ENCODE measurements around the gene CCDC24. TPM values are rescaled to one million over a fixed set of nuclear protein-coding genes. Genes with fewer than 3 reads are reported as not detected.

CCDC24 gene
- total and polyA plus RNA-seq, 2 of the 4 experiments (the other 2 are of a cell fraction): 1.4 to 4.6 TPM

- TF ChIP-seq CHD1 (IDR thresholded peaks at IDR 0.05; ENCODE audit: low read depth, low read length) (no peak), RFX5 (IDR thresholded peaks at IDR 0.05; ENCODE audit: low read depth, low read length) (no peak), MAFK (IDR thresholded peaks at IDR 0.05; ENCODE audit: low read depth, low read length) (no peak), MXI1 (IDR thresholded peaks at IDR 0.05; ENCODE audit: borderline replicate concordance, low read depth, low read length) (no peak), SMC3 (IDR thresholded peaks at IDR 0.05; ENCODE audit: low read depth, low read length) (no peak), RCOR1 (IDR thresholded peaks at IDR 0.05; ENCODE audit: insufficient replicate concordance, low read length) (no peak), MAZ (IDR thresholded peaks at IDR 0.05; ENCODE audit: borderline replicate concordance, low read depth, low read length) (no peak), NFE2L2 (IDR thresholded peaks at IDR 0.05; ENCODE audit: low read depth, low read length) (no peak), BHLHE40 (IDR thresholded peaks at IDR 0.05; ENCODE audit: low read depth, low read length) (no peak), POLR2A (IDR thresholded peaks at IDR 0.05; ENCODE audit: low read depth, low read length) (no peak), FOS (IDR thresholded peaks at IDR 0.05; ENCODE audit: low read depth, low read length) (no peak), CEBPB (IDR thresholded peaks at IDR 0.05; ENCODE audit: low read depth, low read length) (no peak), USF2 (IDR thresholded peaks at IDR 0.05; ENCODE audit: low read depth, low read length) (no peak), RAD21 (IDR thresholded peaks at IDR 0.05; ENCODE audit: low read length) (no peak)
- TF ChIP-seq, protein P1, sequence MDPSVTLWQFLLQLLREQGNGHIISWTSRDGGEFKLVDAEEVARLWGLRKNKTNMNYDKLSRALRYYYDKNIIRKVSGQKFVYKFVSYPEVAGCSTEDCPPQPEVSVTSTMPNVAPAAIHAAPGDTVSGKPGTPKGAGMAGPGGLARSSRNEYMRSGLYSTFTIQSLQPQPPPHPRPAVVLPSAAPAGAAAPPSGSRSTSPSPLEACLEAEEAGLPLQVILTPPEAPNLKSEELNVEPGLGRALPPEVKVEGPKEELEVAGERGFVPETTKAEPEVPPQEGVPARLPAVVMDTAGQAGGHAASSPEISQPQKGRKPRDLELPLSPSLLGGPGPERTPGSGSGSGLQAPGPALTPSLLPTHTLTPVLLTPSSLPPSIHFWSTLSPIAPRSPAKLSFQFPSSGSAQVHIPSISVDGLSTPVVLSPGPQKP (IDR thresholded peaks at IDR 0.05; ENCODE audit: borderline replicate concordance, low read depth, low read length): no peak
- TF ChIP-seq, protein P2, sequence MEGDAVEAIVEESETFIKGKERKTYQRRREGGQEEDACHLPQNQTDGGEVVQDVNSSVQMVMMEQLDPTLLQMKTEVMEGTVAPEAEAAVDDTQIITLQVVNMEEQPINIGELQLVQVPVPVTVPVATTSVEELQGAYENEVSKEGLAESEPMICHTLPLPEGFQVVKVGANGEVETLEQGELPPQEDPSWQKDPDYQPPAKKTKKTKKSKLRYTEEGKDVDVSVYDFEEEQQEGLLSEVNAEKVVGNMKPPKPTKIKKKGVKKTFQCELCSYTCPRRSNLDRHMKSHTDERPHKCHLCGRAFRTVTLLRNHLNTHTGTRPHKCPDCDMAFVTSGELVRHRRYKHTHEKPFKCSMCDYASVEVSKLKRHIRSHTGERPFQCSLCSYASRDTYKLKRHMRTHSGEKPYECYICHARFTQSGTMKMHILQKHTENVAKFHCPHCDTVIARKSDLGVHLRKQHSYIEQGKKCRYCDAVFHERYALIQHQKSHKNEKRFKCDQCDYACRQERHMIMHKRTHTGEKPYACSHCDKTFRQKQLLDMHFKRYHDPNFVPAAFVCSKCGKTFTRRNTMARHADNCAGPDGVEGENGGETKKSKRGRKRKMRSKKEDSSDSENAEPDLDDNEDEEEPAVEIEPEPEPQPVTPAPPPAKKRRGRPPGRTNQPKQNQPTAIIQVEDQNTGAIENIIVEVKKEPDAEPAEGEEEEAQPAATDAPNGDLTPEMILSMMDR (conservative IDR thresholded peaks at IDR 0.05; ENCODE audit: low read depth, low read length): no peak
- Histone ChIP-seq H3K9me3 (ENCODE audit: control insufficient read depth, insufficient read depth, low read length) (no peaks in the 10 kb centered on the region), H2AK9ac (replicated peaks; ENCODE audit: low read depth, low read length, poor library complexity) (no peak overlapping the region), H3K56ac (ENCODE audit: extremely low read depth, insufficient read depth, low read length) (no peak overlapping the region), H3K9ac (ENCODE audit: low read depth, low read length) (no peak overlapping the region), H2BK120ac (ENCODE audit: low read depth, low read length) (no peak overlapping the region), H2BK15ac (ENCODE audit: low read depth, low read length) (no peak overlapping the region), H3K14ac (replicated peaks; ENCODE audit: low read depth, low read length) (no peak overlapping the region), H2BK20ac (ENCODE audit: low read depth, low read length) (no peak overlapping the region), H4K8ac (ENCODE audit: low read depth in 2 of 2, low read length in 2 of 2) (no peak overlapping the region), H3K9me1 (ENCODE audit: insufficient read depth, low read length) (peaks cover 19% of the 10 kb centered on the region), H4K91ac (ENCODE audit: insufficient read depth, low read depth, low read length) (no peak overlapping the region), H3K27me3 (ENCODE audit: control insufficient read depth, insufficient read depth, low read length) (no peaks in the 10 kb centered on the region), H3K4me2 (ENCODE audit: low read depth, low read length) (no peak overlapping the region), H3K4me3 (ENCODE audit: insufficient read depth, low read depth, low read length) (no peak overlapping the region), H2BK5ac (ENCODE audit: low read depth, low read length, poor library complexity, severe bottlenecking) (no peak overlapping the region), H3K36me3 (ENCODE audit: control insufficient read depth, insufficient read depth, low read length) (peaks cover 12% of the 10 kb centered on the region), H2AK5ac (ENCODE audit: low read depth, low read length) (no peak overlapping the region), H3K27ac (ENCODE audit: insufficient read depth, low read length) (no peak overlapping the region), H3K18ac (ENCODE audit: low read depth, low read length) (no peak overlapping the region), H4K5ac (ENCODE audit: low read depth, low read length) (no peak overlapping the region), H3K79me1 (ENCODE audit: low read depth in 1 of 2, low read length in 2 of 2) (peaks cover 21 to 33% of the 10 kb centered on the region in 2 experiments; a peak in 3 of 4 replicates), H3K4ac (ENCODE audit: low read depth, low read length) (no peak overlapping the region), H3K23ac (ENCODE audit: low read depth, low read length) (no peak overlapping the region), H3K4me1 (ENCODE audit: control insufficient read depth, insufficient read depth, low read length) (peaks cover 5% of the 10 kb centered on the region), H2AFZ (replicated peaks; ENCODE audit: low read length, poor library complexity) (no peak overlapping the region), H4K20me1 (ENCODE audit: insufficient read depth, low read length) (peaks cover 12% of the 10 kb centered on the region)
- dilution Hi-C loops (cut with HindIII; ENCODE audit: low sequenced_read_pairs, unreplicated experiment) (no loop called here), intact Hi-C loops (cut with micrococcal nuclease) (no loop called here), in situ Hi-C loops (cut with MboI; ENCODE audit: low sequenced_read_pairs) (loop anchor here (25.0 kb wide), 1 partner anchor 434 kb away; the partner anchor contains the start of gene PTPRF)
- WGBS, 2 experiments (ENCODE audit: extremely low coverage in 2 of 2, insufficient read length in 1 of 2): 100% methylated on average over 6 of the region's 17 CpGs; no CpG with 5 or more reads in 1 of the 2 experiments
- POLR2A ChIA-PET (ENCODE audit: unreplicated experiment): no interaction called here
- DNase-seq: no peak
- no TSS peak for BruUV-seq (replicated peaks)
- CTCF ChIA-PET: no interaction called here
- no peak for ATAC-seq (ENCODE audit: low read depth)
Measured at GRCh38 chr1:43971336-43971980, 19.9 kb upstream of the CCDC24 start.
